K562 (cell line): ENCODE measurements around the gene PI16. TPM values are rescaled to one million over a fixed set of nuclear protein-coding genes. Genes with fewer than 3 reads are reported as not detected.

ENCODE experiments used
- ATF4 ChIP-seq: fragments of 450-650 bp; formaldehyde crosslinking; IDR thresholded peaks from 2 replicates; pipeline ENCODE4 v1.4.0; 2022; ENCODE audit warnings: mild to moderate bottlenecking, moderate library complexity
- BCOR ChIP-seq: fragments of 450-650 bp; IDR thresholded peaks from 2 replicates; pipeline ENCODE4 v1.6.1; 2016
- COPS2 ChIP-seq: fragments of 450-650 bp; conservative IDR thresholded peaks from 2 replicates; pipeline ENCODE4 v1.6.1; 2016; ENCODE audit warnings: mild to moderate bottlenecking, moderate library complexity
- CREB5 ChIP-seq: fragments of 250-450 bp; sonication (Bioruptor Pico); IDR thresholded peaks from 2 replicates; pipeline ENCODE4 v1.5.0; 2020; ENCODE audit warnings: mild to moderate bottlenecking
- CTBP1 ChIP-seq: fragments of 450-650 bp; IDR thresholded peaks from 2 replicates; pipeline ENCODE4 v1.6.1; 2016; ENCODE audit warnings: borderline replicate concordance
- ID3 ChIP-seq, 2 experiments: fragments of 250-450 bp in 1 of 2; fragments of 450-650 bp in 1 of 2; sonication (Bioruptor Pico) in 1 of 2; IDR thresholded peaks; 2 replicates each; pipeline versions ENCODE4 v1.6.1 to v1.8.0; 2016 to 2021; ENCODE audit warnings: mild to moderate bottlenecking in 2 of 2, moderate library complexity in 2 of 2, missing compliant biosample characterization in 1 of 2, missing genetic modification characterization in 1 of 2
- NCOA6 ChIP-seq: fragments of 450-650 bp; IDR thresholded peaks from 2 replicates; pipeline ENCODE4 v1.6.1; 2017; ENCODE audit warnings: mild to moderate bottlenecking
- NR2C1 ChIP-seq, 2 experiments: fragments of 450-650 bp; IDR thresholded peaks; 2 replicates each; pipeline ENCODE4 v1.6.1; 2017; ENCODE audit warnings: mild to moderate bottlenecking in 2 of 2, antibody characterized with exemption in 1 of 2, inconsistent platforms in 1 of 2, missing compliant biosample characterization in 1 of 2, missing genetic modification characterization in 1 of 2
- RFX1 ChIP-seq: fragments of 450-650 bp; IDR thresholded peaks from 2 replicates; pipeline ENCODE4 v1.6.1; 2016; ENCODE audit warnings: mild to moderate bottlenecking, moderate library complexity
- SRSF3 ChIP-seq: fragments of 200-400 bp; formaldehyde crosslinking; IDR thresholded peaks from 2 replicates; pipeline ENCODE4 v1.6.1; 2016; ENCODE audit warnings: mild to moderate bottlenecking, low read length, moderate library complexity; ENCODE audit not compliant: insufficient read depth
- TCF7L2 ChIP-seq: fragments of 150-350 bp; IDR thresholded peaks from 2 replicates; pipeline ENCODE4 v1.6.1; 2016; ENCODE audit warnings: low read depth, mild to moderate bottlenecking, low read length, moderate library complexity
- THAP12 ChIP-seq: fragments of 250-450 bp; sonication (Bioruptor Pico); IDR thresholded peaks from 2 replicates; pipeline ENCODE4 v1.9.0; 2021; ENCODE audit warnings: mild to moderate bottlenecking, inconsistent platforms
- THRAP3 ChIP-seq: fragments of 450-650 bp; IDR thresholded peaks from 2 replicates; pipeline ENCODE4 v1.6.1; 2016; ENCODE audit warnings: mild to moderate bottlenecking, inconsistent platforms, borderline replicate concordance
- VEZF1 ChIP-seq: fragments of 200-800 bp; sonication (Bioruptor generic); IDR thresholded peaks from 2 replicates; pipeline ENCODE4 v1.6.1; 2017; ENCODE audit warnings: missing genetic modification characterization, missing compliant biosample characterization
- YY1 ChIP-seq, 3 experiments: IDR thresholded peaks; 2 replicates each; pipeline ENCODE4 v1.6.1; 2011; ENCODE audit warnings: low read length in 2 of 3, mild to moderate bottlenecking in 2 of 3, moderate library complexity in 2 of 3, borderline replicate concordance in 1 of 3, control low read depth in 1 of 3, low read depth in 1 of 3; ENCODE audit not compliant: insufficient read depth in 3 of 3, insufficient replicate concordance in 2 of 3, control insufficient read depth in 1 of 3, insufficient read length in 1 of 3; ENCODE audit errors: extremely low read depth in 1 of 3
- ZEB2 ChIP-seq: fragments of 450-650 bp; IDR thresholded peaks from 2 replicates; pipeline ENCODE4 v1.6.1; 2016
- ZKSCAN1 ChIP-seq: fragments of 150-350 bp; IDR thresholded peaks from 2 replicates; pipeline ENCODE4 v1.6.1; 2016; ENCODE audit warnings: low read depth, low read length
- ZNF165 ChIP-seq: fragments of 250-450 bp; sonication (Bioruptor Pico); IDR thresholded peaks from 2 replicates; pipeline ENCODE4 v1.4.0; 2020; ENCODE audit warnings: borderline replicate concordance
- ZNF23 ChIP-seq: fragments of 250-450 bp; sonication (Bioruptor Pico); IDR thresholded peaks from 2 replicates; pipeline ENCODE4 v1.4.0; 2020; ENCODE audit warnings: mild to moderate bottlenecking
- ZNF445 ChIP-seq: fragments of 250-450 bp; sonication (Bioruptor Pico); IDR thresholded peaks from 2 replicates; pipeline ENCODE4 v1.4.0; 2020; ENCODE audit warnings: low read depth, mild to moderate bottlenecking, moderate library complexity
- ZNF830 ChIP-seq: fragments of 250-450 bp; sonication (Bioruptor Pico); IDR thresholded peaks from 2 replicates; pipeline ENCODE4 v1.5.0; 2021; ENCODE audit warnings: mild to moderate bottlenecking
- polyA plus RNA-seq, 8 experiments: library from polyadenylated mRNA; depleted of rRNA in 4 of 8; stranded (reverse) in 5 of 8; unstranded in 3 of 8; fragments of >200 nt; fragmentation: Nextera tagmentation in 2 of 8; fragmentation: Illumina TruSeq in 1 of 8; extraction: Ambion mirVana in 2 of 8; extraction: Trizol in 1 of 8; gene quantifications; 2 replicates each; pipeline versions ENCODE4 v1.2.1 to v1.2.3, GENCODE V29; 2011 to 2014; ENCODE audit warnings: inconsistent platforms in 1 of 8, missing spikeins in 1 of 8
- total RNA-seq, 7 experiments: library from RNA; depleted of rRNA in 6 of 7; stranded (reverse); fragments of >200 nt in 6 of 7; fragmentation: Illumina TruSeq in 2 of 7; extraction: Trizol in 2 of 7; gene quantifications; 2 replicates each; pipeline versions ENCODE4 v1.2.1 to v1.2.3, GENCODE V29; 2011 to 2021; ENCODE audit warnings: low replicate concordance in 1 of 7

The PI16 gene
- total and polyA plus RNA-seq, 9 of the 15 experiments (the other 6 are each of a cell fraction or from before 2014, with no cell fraction given): 0.06 to 0.18 TPM; not detected in 7

- TF ChIP-seq BCOR: peak; percentile 53; the same call in 1 of the 2 replicates
- TF ChIP-seq ZEB2: no peak
- TF ChIP-seq ZNF23: no peak
- peak; percentile 58 for TF ChIP-seq VEZF1
- no peak for TF ChIP-seq ZKSCAN1
- TF ChIP-seq ZNF830 (CRISPR knock-in tag): 0 out of 2 replicates have a peak, but pooled peaks have one; percentile 45
- no peak for TF ChIP-seq THRAP3
- no peak; the same call in 1 of the 2 replicates for TF ChIP-seq CTBP1
- TF ChIP-seq NCOA6: no peak
- no peak for TF ChIP-seq RFX1
- no peak for TF ChIP-seq CREB5
- TF ChIP-seq THAP12 (CRISPR knock-in tag): no peak
- TF ChIP-seq ZNF445 (CRISPR knock-in tag): no peak
- TF ChIP-seq COPS2: no peak
- TF ChIP-seq ATF4 (CRISPR knock-in tag): no peak
- no peak for TF ChIP-seq ZNF165
- 0 out of 2 replicates have a peak, but pooled peaks have one; percentile 13 for TF ChIP-seq NR2C1 (IDR thresholded peaks at IDR 0.05)
- peak; percentile 37; the same call in 1 of the 2 replicates for TF ChIP-seq NR2C1 (tag; IDR thresholded peaks at IDR 0.05)
- TF ChIP-seq ID3 (CRISPR knock-in tag; IDR thresholded peaks at IDR 0.05): no peak
- peak; percentile 20; the same call in 1 of the 2 replicates for TF ChIP-seq ID3 (tag; IDR thresholded peaks at IDR 0.05)
- TF ChIP-seq YY1 (IDR thresholded peaks at IDR 0.05; ENCODE audit: borderline replicate concordance in 1 of 3, control insufficient read depth in 1 of 3, extremely low read depth in 1 of 3, insufficient read depth in 3 of 3, insufficient read length in 1 of 3, insufficient replicate concordance in 2 of 3, low read depth in 1 of 3, low read length in 2 of 3): no peak
- no peak for TF ChIP-seq TCF7L2
- no peak for TF ChIP-seq SRSF3
Observed at GRCh38 chr6:37005061-37005810, 50.7 kb downstream of the PI16 start, which contains the start of gene FGD2 (continued).
